Measurements from ENCODE around the gene R3HDM1. TPM values are rescaled to one million over a fixed set of nuclear protein-coding genes. Genes with fewer than 3 reads are reported as not detected.

Gene R3HDM1
- polyA plus RNA-seq, 1 experiment = 39.9 TPM

- POLR2A ChIA-PET = no interaction called here
- no peaks in the 10 kb centered on the region for H3K36me3 ChIP-seq (ENCODE audit: control insufficient read depth, insufficient read depth, low read length)
- CTCF ChIA-PET = no interaction called here
These were observed 20.1 kb downstream of the R3HDM1 start for GRCh38 chr2:135551356-135551755.

GRCh38 chr2:135552887-135553286, 21.6 kb downstream of the R3HDM1 start:
- H3K4me3 ChIP-seq (ENCODE audit: low read depth, low read length) = no peak overlapping the region
- ChIA-PET CTCF (no interaction called here), POLR2A (no interaction called here)
- H3K27me3 ChIP-seq (ENCODE audit: control insufficient read depth, insufficient read depth, low read length) = no peaks in the 10 kb centered on the region
- H3K36me3 ChIP-seq (ENCODE audit: control insufficient read depth, insufficient read depth, low read length) = no peaks in the 10 kb centered on the region
- no peak for DNase-seq (ENCODE audit: low read depth)
- TF ChIP-seq CTCF (IDR thresholded peaks at IDR 0.05; ENCODE audit: insufficient read depth, low read depth, low read length) = no peak

More at GRCh38 chr2:135551356-135551755, 20.1 kb downstream of the R3HDM1 start:
- no peak for TF ChIP-seq CTCF (IDR thresholded peaks at IDR 0.05; ENCODE audit: insufficient read depth, low read depth, low read length)
- no peak overlapping the region for H3K4me3 ChIP-seq (ENCODE audit: low read depth, low read length)
- no peak for DNase-seq (ENCODE audit: low read depth)
- H3K27me3 ChIP-seq (ENCODE audit: control insufficient read depth, insufficient read depth, low read length) = no peaks in the 10 kb centered on the region

GRCh38 chr2:135555311-135555710, 24.0 kb downstream of the R3HDM1 start:
- no peak for DNase-seq (ENCODE audit: low read depth)
- POLR2A ChIA-PET = no interaction called here
- Histone ChIP-seq H3K27me3 (ENCODE audit: control insufficient read depth, insufficient read depth, low read length) (no peaks in the 10 kb centered on the region), H3K36me3 (ENCODE audit: control insufficient read depth, insufficient read depth, low read length) (no peaks in the 10 kb centered on the region), H3K4me3 (ENCODE audit: low read depth, low read length) (no peak overlapping the region)
- CTCF ChIA-PET = no interaction called here
- no peak for TF ChIP-seq CTCF (IDR thresholded peaks at IDR 0.05; ENCODE audit: insufficient read depth, low read depth, low read length)

DNA sequence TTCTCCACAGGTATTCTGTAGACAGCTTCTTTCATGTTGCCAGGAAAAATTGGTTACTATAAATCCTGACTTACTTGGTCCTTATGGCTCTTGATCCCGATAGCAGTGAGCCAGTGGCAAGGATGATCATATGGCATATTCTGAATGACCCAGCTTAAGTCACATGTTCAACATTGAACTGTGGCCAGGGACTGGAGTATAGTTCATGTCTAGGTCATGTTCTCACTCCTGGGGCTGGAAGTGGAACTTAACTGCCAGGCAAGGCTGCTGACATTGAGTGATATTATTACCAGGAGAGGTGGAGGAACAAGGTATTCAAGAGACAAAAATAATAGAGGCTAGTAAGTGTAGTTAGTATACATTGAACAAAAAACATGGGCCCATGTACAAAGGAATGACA, 26.2 kb downstream of the R3HDM1 start:
- TF ChIP-seq CTCF (IDR thresholded peaks at IDR 0.05; ENCODE audit: insufficient read depth, low read depth, low read length) = no peak
- Histone ChIP-seq H3K4me3 (ENCODE audit: low read depth, low read length) (no peak overlapping the region), H3K36me3 (ENCODE audit: control insufficient read depth, insufficient read depth, low read length) (no peaks in the 10 kb centered on the region), H3K27me3 (ENCODE audit: control insufficient read depth, insufficient read depth, low read length) (no peaks in the 10 kb centered on the region)
- CTCF ChIA-PET = no interaction called here
- POLR2A ChIA-PET = no interaction called here
- DNase-seq (ENCODE audit: low read depth) = no peak

- TF ChIP-seq CTCF (IDR thresholded peaks at IDR 0.05; ENCODE audit: insufficient read depth, low read depth, low read length) = no peak
- H3K36me3 ChIP-seq (ENCODE audit: control insufficient read depth, insufficient read depth, low read length) = no peaks in the 10 kb centered on the region
- no peaks in the 10 kb centered on the region for H3K27me3 ChIP-seq (ENCODE audit: control insufficient read depth, insufficient read depth, low read length)
- POLR2A ChIA-PET = no interaction called here
- H3K4me3 ChIP-seq (ENCODE audit: low read depth, low read length) = no peak overlapping the region
- CTCF ChIA-PET = interaction anchor here (0.7 kb wide), 1 partner anchor 19 kb away, joined by 3 read pairs; no protein-coding TSS in a partner anchor
- no peak for DNase-seq (ENCODE audit: low read depth)
These were observed 30.6 kb downstream of the R3HDM1 start for GRCh38 chr2:135561925-135562324.
